Measurements from ENCODE around the gene ABCC8.

ABCC8 gene

DNA sequence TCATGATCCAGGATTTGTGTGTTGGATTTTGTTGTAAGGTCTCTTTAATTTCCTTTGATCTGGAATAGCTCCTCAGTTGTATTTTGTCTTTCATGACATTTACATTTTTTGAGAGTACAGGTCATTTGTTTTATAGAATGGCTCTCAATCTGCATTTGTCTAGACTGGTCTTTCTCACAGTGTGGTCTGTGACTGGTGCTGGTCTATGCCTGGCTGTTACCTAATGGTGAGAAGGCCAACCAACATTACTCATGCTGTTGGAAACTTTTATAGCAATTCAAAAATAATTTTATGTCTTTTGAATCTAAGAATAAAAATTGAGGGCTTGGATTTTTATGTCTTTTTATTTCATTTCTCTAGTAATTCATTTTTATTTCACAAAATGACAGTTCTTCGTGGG, 129.0 kb downstream of the ABCC8 start:
- H3K4me3 ChIP-seq (ENCODE audit: low read depth, low read length) = no peak overlapping the region
- no peak for DNase-seq
- TF ChIP-seq, protein P1, sequence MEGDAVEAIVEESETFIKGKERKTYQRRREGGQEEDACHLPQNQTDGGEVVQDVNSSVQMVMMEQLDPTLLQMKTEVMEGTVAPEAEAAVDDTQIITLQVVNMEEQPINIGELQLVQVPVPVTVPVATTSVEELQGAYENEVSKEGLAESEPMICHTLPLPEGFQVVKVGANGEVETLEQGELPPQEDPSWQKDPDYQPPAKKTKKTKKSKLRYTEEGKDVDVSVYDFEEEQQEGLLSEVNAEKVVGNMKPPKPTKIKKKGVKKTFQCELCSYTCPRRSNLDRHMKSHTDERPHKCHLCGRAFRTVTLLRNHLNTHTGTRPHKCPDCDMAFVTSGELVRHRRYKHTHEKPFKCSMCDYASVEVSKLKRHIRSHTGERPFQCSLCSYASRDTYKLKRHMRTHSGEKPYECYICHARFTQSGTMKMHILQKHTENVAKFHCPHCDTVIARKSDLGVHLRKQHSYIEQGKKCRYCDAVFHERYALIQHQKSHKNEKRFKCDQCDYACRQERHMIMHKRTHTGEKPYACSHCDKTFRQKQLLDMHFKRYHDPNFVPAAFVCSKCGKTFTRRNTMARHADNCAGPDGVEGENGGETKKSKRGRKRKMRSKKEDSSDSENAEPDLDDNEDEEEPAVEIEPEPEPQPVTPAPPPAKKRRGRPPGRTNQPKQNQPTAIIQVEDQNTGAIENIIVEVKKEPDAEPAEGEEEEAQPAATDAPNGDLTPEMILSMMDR (IDR thresholded peaks at IDR 0.05; ENCODE audit: low read depth, low read length, missing control alignments) = no peak
- H3K36me3 ChIP-seq (replicated peaks) = no peaks in the 10 kb centered on the region
- no peaks in the 10 kb centered on the region for H3K27me3 ChIP-seq (replicated peaks)
- no peak overlapping the region for H3K27ac ChIP-seq
- in situ Hi-C loops (cut with HindIII; ENCODE audit: low pct_ligation_motif_present, low sequenced_read_pairs) = no loop called here

DNA sequence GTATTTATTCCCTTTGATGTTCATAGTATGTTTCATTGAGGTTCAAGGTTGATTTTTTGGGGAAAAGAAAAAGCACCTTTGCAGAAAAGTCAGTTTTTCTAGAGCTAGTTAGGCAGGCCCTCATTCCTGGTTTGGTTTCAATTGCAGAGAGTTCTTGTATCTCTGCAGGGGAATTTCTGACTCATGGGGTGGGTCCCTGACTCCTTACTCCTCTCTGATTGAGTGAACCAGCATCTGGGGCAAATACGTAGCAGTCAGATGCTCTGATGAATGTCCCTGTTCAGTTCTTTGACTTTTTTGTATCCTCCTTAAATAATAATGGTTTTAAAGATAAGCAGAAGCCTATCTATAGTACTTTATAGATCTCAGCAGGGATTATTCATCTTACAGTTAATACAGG, 132.7 kb downstream of the ABCC8 start:
- Histone ChIP-seq H3K27ac (no peak overlapping the region), H3K4me3 (ENCODE audit: low read depth, low read length) (no peak overlapping the region), H3K36me3 (replicated peaks) (no peaks in the 10 kb centered on the region), H3K27me3 (replicated peaks) (no peaks in the 10 kb centered on the region)
- peak; percentile 92 for DNase-seq
- in situ Hi-C loops (cut with HindIII; ENCODE audit: low pct_ligation_motif_present, low sequenced_read_pairs) = no loop called here
- TF ChIP-seq, protein P1 (IDR thresholded peaks at IDR 0.05; ENCODE audit: low read depth, low read length, missing control alignments) = no peak

DNA sequence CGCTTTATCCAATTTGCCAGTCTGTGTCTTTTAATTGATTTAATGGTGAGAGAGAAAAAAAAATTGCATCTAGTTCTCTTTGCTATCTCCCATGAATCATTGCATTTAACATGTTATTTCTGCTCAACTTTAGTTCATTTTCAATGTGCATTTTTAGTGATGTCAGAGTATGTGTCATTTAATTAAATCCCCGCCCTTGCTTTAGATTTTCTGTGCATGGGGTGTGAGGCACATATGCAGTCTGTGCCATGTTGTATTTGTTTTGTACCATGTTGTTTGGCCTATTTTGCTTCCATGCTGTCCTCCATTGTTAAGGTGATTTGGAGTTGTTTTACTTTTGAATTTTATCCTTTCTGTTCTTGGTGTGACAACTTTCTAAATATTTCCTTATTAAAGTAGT, 133.4 kb downstream of the ABCC8 start:
- TF ChIP-seq, protein P1 (IDR thresholded peaks at IDR 0.05; ENCODE audit: low read depth, low read length, missing control alignments) = no peak

More for the DNA sequence above, 133.4 kb downstream of the ABCC8 start:
- Histone ChIP-seq H3K27ac (no peak overlapping the region), H3K4me3 (ENCODE audit: low read depth, low read length) (no peak overlapping the region), H3K27me3 (replicated peaks) (no peaks in the 10 kb centered on the region), H3K36me3 (replicated peaks) (no peaks in the 10 kb centered on the region)
- no peak for DNase-seq
- in situ Hi-C loops (cut with HindIII; ENCODE audit: low pct_ligation_motif_present, low sequenced_read_pairs) = no loop called here

Measured in brain microvascular endothelial cell (primary cell).